GM19035 (cell line): ENCODE data around the gene FBP2.
"Not testable (repeated sequence)": the region's sequence is repeated elsewhere in the genome, so short reads cannot be mapped to it uniquely, and the experiment has no call there.

ENCODE experiments used
- ATAC-seq: cut with Tn5 transposase; IDR thresholded peaks from one replicate; pipeline ENCODE4 v1.9.1; 2021; ENCODE audit not compliant: unreplicated experiment

The FBP2 gene

DNA sequence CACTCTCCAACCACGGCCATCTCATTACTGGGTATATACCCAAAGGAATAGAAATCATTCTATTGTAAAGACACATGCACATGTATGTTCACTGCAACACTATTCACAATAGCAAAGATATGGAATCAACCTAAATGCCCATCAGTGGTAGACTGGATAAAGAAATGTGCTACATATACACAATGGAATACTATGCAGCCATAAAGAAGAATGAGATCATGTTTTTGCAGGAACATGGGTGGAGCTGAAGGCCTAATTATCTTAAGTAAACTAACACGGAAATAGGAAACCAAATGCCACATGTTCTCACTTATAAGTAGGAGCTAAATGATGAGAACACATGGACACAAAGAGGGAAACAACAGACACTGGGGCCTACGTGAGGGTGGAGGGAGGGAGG, 29.3 kb downstream of the FBP2 start:
- not testable (repeated sequence) for ATAC-seq

DNA sequence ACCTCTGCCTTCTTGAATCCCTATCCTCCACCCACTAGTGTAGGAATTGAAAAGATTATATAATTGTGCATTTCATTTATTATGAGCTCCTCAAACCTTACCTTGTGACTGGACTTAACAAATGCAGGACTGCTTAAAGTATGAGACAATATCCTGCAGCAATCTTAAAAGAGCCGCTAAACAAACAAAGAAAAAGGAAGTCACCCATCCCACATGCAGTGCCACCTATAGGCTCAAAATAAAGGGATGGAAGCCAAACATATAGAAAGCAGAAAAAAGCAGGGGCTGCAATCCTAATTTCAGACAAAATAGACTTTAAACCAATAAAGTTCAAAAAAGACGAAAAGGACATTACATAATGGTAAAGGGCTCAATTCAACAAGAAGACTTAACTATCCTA, 30.1 kb downstream of the FBP2 start:
- ATAC-seq, result no peak

DNA sequence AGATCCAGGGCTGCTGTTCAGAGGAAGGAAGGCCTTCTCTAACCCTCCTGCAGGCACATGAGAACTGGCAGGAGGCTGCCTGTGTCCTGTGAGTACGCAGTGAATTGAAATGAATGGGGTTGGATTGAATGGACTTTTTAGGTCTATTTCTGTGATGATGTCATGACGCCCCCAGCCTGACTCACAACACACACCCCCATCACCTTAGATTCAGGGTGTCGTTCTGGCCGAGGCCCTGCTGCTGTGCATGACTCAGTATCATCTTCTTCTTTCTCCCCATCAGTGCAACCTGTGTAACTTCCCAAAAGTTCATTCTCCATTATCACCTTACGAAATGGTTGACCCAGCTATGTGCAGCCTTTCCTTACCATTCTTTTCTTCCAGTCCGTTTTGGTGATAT, 33.4 kb downstream of the FBP2 start:
- ATAC-seq, result no peak

DNA sequence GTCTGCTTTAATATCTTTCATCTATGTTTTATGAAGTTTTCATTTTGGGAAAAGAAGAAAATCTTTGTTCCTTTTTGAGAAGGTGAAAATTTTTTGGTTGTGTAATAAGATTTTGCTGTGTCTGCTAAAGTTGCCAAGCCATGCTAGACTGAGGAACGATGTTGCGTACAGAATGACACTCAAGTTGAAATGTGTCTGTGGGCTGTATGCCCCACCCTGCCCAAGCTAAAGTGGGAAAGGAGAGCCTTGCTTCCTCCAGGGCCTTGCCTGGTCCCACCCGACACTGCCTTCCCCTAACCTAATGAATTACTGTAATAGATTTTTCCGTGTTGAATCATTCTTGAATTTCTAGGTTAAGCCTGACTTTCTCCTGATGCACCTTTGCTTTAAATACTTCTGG, 36.2 kb downstream of the FBP2 start:
- ATAC-seq, result no peak

DNA sequence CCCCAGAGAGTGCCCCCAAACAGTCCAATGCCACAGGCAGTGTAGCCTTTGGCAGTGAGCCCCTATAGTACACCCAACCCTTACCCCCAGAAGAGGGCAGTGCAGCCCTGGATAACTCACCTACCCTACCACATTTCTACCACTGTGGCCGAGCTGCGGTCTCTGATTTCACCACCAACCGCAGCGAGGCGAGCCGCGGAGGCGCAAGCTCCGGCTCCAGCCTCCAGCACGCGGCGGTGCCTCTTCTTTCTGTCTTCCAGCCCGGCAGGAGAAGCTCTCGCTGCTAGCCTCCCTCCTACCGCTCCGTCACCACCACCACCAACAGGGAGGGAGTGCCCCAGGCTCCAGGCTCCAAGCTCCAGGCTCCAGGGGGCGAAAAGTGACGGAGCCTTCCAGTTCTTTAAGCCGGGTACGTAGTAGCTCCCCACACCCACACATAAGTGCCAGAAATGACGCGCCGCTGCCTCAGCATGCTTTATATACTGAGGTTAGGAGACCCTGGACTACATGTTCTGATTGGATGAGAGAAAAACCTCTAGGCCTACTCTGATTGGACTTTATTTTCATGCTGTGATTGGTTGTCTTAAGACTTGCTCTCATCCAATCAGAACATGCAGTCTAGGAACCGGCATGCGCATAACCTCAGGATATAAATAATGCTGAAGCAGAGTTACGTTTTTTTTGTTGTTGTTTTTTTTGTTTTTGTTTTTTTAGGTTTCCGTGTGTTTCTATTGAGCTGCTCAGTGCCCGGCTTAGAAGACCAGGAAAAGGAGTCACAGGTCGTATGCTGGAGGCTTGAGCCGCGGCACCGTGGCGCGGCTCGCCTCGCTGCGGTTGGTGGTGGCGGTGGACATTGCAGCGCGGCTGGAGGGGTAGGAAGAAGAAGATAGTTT, 38.9 kb downstream of the FBP2 start, which contains the start of gene PCAT7:
PCAT7 (plus strand) TSS at position 645 of the 893 bp plus-strand sequence.
- ATAC-seq, result no peak

DNA sequence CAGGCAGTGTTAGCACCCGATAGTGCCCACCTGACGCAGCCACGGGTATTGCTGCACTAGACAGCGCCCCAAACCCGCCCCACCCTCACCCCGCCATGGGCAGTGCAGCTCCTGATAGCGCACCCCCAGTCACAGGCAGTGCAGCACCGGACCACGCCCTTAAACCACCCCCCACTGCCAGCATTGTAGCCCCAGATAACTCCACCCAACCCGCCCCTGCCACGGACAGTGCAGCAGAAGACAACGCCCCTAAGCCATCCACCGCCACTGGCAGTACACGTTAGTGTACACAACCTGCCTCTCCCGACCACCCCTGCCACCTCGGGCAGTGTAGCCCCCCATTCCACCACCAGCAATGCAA, 39.6 kb downstream of the FBP2 start:
- ATAC-seq, result no peak

DNA sequence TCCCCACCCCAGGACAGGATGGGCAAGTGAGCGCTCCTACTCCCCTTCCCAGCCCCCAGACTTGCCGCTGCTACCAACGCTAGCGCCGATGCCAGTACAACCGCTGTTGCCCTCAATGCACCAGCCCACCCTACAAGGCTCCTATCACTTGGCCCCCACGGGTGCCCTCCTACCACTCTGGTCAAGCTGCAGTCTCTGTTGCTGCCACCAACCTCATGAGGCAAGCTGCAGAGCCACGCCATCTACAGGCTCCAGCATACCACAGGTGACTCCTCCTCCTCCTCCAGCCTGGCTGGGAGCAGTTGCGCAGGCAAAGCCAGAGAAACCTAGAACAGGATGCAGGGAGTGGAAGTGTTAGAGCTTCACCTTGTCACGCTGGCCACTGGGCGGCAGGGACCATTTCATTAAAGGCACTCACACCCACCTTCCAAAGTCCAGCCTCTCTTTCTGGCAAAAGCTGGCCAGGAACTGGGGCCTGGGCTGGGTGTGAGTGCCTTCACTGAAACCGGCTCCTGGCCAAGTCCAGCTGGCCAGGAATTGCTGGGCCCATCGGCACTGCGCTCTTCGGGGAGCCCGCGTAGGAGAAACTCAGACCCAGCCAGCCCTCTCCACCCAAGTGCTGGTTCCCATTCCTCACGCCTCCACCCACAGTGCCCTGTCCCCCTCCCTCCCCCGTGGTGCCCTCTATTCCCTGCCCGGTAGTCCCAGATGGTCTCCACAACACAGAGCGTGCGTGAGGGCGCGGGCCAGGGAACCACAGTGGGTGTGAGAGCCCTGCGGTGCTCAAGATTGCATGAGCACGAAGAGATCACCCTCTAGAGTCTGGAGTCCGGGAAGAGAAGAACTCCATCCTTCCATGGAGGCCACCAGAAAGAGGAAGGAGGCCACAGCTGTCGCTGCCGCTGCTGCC, 40.3 kb downstream of the FBP2 start:
- ATAC-seq, result no peak

DNA sequence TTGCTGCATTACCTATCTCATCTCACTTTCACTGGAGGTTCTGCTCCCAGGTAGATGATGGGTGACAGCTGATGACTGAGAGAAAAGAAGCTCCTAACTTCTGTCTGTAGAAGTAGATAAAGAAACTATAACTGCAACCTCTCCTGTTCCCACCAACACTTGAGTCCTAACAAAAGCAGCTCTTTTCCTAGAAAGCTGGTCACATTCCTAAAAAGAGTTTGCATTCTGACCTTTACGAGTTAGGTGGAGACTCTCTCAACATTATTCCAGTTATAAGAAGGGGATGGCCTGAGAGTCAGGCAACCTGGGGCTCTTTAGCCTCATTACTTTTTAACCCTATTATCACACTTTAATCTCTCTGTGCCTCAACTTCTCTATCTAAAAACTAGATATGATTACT, 47.7 kb downstream of the FBP2 start:
- no peak for ATAC-seq

DNA sequence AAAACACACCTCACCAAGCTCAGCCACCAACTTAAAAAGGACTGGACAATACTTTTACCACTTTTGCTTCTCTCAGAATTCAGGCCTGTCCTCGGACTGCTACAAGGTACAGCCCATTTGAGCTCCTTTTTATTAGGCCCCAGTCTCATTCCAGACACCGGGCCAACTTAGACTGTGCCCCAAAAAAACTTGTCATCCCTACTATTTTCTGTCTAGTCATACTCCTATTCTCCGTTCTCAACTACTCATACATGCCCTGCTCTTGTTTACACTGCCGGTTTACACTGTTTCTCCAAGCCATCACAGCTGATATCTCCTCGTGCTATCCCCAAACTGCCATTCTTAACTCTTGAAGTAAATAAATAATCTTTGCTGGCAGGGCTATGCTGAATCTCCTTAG, 49.3 kb downstream of the FBP2 start:
- ATAC-seq, result not testable (repeated sequence)

DNA sequence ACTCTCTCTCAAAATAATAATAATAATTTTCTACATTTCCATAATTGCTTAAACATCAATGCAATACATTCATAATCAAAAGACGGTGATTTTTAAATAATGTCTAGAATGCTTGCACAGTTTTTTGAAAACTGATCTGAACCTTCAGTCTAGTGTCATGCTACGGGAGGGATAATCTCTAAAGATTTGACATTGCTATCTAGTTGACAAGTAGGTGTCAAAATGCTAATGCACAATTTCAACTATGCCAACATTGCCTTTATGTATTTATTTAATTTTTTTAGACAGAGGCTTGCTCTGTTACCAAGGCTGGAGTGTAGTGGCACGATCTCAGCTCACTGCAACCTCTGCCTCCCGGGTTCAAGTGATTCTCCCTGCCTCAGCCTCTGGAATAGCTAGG, 54.7 kb downstream of the FBP2 start:
- ATAC-seq, result no peak

DNA sequence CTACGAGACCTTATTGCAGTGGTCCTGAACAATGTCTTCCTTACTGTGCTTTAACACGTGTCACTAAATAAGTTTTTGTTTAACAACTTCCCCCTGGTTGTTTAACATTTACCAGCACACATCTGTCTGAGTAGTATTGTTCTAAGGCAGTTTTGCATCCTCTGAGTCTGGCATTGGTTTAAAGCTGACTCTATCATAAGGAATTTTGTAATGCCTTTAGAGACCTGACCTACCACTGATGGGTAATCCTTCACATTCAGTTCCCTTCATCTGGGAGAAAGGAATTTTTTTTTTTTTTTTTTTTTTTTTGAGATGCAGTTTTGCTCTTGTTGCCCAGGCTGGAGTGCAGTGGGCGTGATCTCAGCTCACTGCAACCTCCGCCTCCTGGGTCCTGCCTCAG, 58.7 kb downstream of the FBP2 start:
- ATAC-seq, result no peak

DNA sequence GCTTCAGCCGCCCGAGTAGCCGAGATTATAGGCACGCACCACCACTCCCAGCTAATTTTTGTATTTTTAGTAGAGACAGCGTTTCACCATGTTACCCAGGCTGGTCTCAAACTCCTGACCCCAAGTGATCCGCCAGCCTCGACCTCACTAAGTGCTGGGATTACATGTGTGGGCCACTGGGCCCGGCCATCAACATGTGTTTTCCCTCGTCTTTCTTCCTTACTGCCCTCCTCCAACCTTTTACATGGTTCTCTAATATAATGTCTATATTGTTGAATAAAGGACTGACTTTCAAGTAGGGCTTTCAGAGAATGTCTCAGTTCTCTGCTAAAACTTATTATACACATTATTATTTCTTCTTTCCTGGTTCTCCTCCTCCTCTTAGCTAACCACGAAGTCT, 60.0 kb downstream of the FBP2 start:
- no peak for ATAC-seq

DNA sequence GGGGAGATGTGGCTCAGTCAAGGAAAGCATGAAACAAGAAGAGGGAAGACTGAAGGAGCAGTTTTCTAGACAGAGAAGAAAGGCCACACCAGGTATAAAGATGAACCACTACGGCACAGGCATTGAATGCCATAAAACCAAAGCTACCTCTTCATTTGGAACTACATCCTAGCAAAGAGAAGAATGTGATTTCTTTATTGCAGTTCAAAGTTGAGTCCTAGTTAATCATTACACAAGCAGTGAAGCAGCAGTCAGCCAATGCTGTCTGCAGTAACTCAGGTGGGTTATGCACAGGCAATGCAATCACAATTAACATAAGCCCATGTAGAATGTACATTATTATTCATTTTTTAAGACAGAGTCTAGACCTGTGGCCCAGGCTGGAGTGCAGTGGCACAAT, 60.5 kb downstream of the FBP2 start:
- no peak for ATAC-seq

DNA sequence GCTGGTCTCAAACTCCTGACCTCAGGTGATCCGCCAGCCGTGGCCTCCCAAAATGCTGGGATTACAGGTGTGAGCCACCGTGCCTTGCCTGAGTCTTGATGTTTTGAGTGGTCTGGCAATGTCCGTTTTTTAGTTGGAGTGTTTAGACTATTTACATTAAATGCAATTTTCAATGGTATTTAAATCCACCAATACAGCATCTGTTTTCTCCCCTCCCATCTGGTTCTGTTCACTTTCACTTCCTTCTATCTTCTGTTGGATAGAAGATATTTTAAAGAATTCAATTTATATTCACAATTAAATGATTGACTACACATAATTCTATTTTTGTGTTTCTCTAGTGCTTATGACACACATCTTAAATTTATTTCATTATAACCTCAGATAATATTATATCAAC, 64.7 kb downstream of the FBP2 start:
- ATAC-seq, result no peak

DNA sequence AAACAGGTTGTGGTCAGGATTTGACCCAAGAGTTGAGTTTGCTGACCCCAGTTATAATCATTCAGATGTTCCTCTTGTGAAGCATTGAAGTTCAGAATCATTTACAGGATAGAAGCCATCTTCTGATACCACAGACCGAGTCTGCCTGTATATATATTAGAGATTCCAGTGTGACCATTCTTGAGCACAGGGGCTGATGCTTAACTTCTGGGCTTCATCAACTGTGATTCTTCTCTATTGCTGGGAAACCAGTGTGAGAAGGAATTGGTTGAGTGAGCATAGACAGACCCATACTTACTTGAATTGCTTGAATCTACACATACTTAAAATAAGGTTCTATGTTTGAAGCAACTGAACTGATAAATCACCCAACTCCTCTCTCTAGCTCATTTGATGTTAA, 66.7 kb downstream of the FBP2 start:
- no peak for ATAC-seq

DNA sequence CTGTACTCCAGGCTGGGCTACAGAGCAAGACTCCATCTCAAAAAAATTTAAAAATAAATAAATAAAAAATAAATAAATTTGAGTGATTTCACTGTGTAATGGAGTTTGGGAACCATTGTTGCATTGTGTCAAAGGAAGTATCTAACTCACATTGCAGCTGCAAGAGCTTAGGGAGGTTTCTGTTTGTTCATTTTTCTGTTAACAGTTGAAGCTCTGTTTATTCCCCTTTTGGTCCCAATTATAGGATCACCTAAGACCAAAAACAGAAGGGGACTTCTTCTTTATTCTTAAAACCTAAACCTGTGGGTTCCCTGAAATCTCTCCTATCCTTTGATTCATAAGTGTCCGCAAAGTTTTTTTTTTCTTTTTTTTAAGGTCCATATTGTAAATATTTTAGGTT, 67.4 kb downstream of the FBP2 start:
- no peak for ATAC-seq

DNA sequence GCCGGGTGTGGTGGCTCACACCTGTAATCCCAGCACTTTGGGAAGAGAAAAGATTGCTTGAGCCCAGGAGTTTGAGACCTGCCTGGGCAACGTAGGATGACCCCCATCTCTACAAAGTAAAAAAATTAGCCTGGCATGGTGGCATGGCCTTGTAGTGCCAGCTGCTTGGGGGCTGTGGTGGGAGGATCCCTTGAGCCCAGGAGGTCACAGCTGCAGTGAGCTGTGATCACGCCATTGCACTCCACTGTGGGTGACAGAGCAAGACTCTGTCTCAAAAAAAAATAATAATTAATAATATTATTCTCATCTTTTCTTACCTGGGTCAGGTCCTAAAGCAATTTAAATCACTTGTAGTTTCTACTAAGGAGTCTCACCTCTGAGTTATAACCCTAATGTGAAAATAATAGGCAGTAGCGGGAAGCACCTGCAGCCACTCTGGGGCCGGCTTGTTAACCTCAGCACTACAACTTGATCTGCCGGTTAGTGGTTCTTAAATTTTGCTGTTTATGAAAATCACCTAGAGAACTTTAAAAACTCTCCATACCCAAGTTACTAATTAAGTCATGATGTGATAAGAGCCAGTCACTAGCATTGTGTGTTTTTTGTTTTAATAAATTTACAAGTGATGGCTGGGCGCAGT, 68.1 kb downstream of the FBP2 start:
- ATAC-seq, result no peak

DNA sequence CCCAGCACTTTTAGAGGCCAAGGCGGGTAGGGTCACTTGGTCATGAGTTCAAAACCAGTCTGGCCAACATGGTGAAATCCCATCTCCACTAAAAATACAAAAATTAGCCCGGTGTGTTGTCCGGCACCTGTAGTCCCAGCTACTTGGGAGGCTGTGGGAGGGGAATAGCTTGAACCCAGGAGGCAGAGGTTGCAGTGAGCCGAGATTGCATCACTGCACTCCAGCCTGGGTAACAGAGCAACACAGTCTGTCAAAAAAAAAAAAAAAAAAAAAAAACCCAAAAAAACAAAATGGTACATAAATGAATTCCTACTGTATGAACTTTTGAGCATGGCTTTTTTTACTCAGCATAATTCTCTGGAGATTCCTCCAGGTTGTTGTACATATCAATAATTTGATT, 76.4 kb downstream of the FBP2 start:
- ATAC-seq, result no peak

DNA sequence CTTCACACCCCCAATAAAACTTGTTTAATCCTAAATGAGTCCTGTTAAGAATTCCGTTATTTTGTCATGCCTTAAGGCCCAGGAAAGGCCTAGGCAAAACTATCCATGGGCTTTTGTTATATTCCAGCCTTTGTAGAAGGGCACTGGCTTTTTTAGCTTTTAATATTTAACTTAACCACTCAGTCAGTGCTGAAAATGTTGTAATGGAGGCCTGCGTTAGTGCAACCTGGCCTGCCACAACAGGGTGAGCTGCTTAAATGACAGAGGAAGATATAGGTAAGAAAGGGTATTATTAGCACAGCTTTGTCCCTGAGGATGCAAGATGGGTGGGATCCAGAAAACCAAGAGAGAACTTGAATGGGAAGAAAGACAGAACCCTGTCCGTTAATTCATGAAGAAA, 78.9 kb downstream of the FBP2 start:
- ATAC-seq, result no peak

DNA sequence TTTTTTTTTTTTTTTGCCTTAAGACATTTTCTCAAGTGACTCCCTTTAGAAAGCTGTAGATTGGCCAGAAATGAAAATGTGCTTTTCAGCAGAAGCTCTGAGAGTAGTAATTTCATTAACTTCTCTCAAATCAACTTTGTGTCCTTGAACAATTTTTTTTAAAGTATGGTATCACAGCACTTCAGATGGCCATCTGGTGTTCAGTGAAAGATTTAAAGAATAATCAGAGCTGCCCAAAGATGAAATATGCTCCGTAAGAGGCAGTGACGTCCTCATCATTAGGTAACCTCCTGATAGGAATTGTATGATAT, 81.7 kb downstream of the FBP2 start:
- no peak for ATAC-seq

DNA sequence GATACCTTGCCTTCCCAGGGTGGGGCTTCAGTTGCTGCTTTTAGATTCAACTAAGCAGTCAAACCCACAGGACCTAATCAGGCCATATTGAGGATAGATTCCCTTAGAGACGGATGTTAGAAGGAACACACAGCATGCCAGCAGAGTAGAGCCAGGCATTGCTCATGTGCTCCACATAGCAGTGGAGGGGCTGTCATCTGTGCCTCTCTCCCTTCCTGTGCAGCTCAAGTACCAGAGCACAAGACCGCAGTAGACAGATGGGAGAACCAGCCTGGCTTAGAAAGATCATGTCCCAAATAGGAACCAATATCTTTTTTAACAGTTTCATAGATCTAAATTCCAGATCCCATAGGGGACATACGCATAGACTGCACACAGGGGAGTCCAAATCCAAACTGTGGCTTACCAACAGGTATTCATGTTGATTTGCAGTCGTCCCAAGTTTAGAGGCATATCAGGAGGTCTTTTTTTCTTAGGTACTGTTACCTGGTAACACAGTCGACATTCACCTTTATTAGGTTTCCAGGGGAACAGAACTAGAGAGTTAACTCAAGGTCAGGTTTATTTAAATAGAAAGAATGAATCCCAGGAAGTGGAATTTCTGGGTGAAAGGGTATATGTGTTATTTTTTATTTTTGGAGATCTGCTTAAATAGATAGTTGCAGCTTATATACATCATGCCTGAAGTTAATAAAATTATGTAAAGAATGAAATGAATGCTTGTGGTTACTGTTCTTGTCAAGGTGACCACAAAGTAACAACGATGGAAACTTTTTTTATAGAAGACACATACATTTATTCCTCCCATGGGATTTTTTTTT, 82.3 kb downstream of the FBP2 start:
- no peak for ATAC-seq
